PC-3 (cell line): ENCODE results near the gene MAPK8. TPM values are rescaled to one million over a fixed set of nuclear protein-coding genes. Genes with fewer than 3 reads are reported as not detected.
A peak's percentile ranks its signal among the peaks of the same experiment; 100 is the strongest.

Source experiments
- ATAC-seq: fragments of 200-7000 bp; cut with Tn5 transposase; 2 replicates; pipeline ENCODE4 v1.9.1; 2020; ENCODE audit warnings: mild to moderate bottlenecking, moderate library complexity
- BruUV-seq: library from RNA; stranded (reverse); fragments of 400-500 nt; replicated peaks from 2 replicates; lab custom pipeline; 2021; lab: Mats Ljungman, UMichigan
- CTCF ChIA-PET: fragments of 300-600 bp; sonication (Branson Sonifier 250); formaldehyde crosslinking; loops from one replicate; lab custom pipeline; 2022; ENCODE audit warnings: antibody characterized with exemption; lab: Charles Lee
- POLR2A ChIA-PET: fragments of 300-600 bp; sonication (Branson Sonifier 250); formaldehyde crosslinking; loops from one replicate; lab custom pipeline; 2022; ENCODE audit warnings: antibody characterized with exemption; ENCODE audit not compliant: unreplicated experiment; lab: Charles Lee
- DNase-seq: peaks from one replicate; pipeline ENCODE4 v3.0.0-alpha.2; 2015
- H2AFZ ChIP-seq: fragments of 300-600 bp; sonication (generic); 2 replicates; pipeline ENCODE4 v1.6.0; 2016; ENCODE audit warnings: antibody characterized with exemption, low read length
- H3F3A ChIP-seq: fragments of 300-600 bp; sonication (generic); one replicate; pipeline ENCODE4 v1.6.0; 2017; ENCODE audit warnings: antibody characterized with exemption, low read length, control low read depth, mild to moderate bottlenecking; ENCODE audit not compliant: unreplicated experiment
- H3K27ac ChIP-seq: fragments of 300-600 bp; sonication (generic); 2 replicates; pipeline ENCODE4 v1.5.1; 2016; ENCODE audit warnings: mild to moderate bottlenecking, low read length
- H3K27me3 ChIP-seq: fragments of 300-600 bp; sonication (generic); 2 replicates; pipeline ENCODE4 v1.6.1; 2016; ENCODE audit warnings: low read length, mixed read lengths
- H3K36me3 ChIP-seq: fragments of 300-600 bp; sonication (generic); 2 replicates; pipeline ENCODE4 v1.6.1; 2016; ENCODE audit warnings: low read depth, mixed run types, low read length, mixed read lengths
- H3K4me1 ChIP-seq: fragments of 300-600 bp; sonication (generic); 2 replicates; pipeline ENCODE4 v1.5.1; 2016; ENCODE audit warnings: low read length; ENCODE audit not compliant: insufficient read depth
- H3K4me2 ChIP-seq: fragments of 300-600 bp; sonication (generic); 2 replicates; pipeline ENCODE4 v1.6.0; 2016; ENCODE audit warnings: low read length
- H3K4me3 ChIP-seq: fragments of 300-600 bp; sonication (generic); 2 replicates; pipeline ENCODE4 v1.5.1; 2016; ENCODE audit warnings: mild to moderate bottlenecking, low read length, mixed read lengths
- H3K79me2 ChIP-seq: fragments of 300-600 bp; sonication (generic); 2 replicates; pipeline ENCODE4 v1.6.1; 2017; ENCODE audit warnings: low read length, mixed read lengths
- H3K9ac ChIP-seq: fragments of 300-600 bp; sonication (generic); 2 replicates; pipeline ENCODE4 v1.6.0; 2016; ENCODE audit warnings: mild to moderate bottlenecking, low read length
- H3K9me2 ChIP-seq: fragments of 300-600 bp; sonication (generic); replicated peaks from 2 replicates; pipeline ENCODE4 v1.6.1; 2016; ENCODE audit warnings: mixed run types, low read length, mixed read lengths
- H3K9me3 ChIP-seq: fragments of 300-600 bp; sonication (generic); 2 replicates; pipeline ENCODE4 v1.6.1; 2016; ENCODE audit warnings: low read length, mixed read lengths
- H4K20me1 ChIP-seq: fragments of 300-600 bp; sonication (generic); 2 replicates; pipeline ENCODE4 v1.6.1; 2016; ENCODE audit warnings: low read length, mixed read lengths
- CTCF ChIP-seq: fragments of 300-600 bp; sonication (generic); conservative IDR thresholded peaks from 2 replicates; pipeline ENCODE4 v1.5.1; 2017; ENCODE audit warnings: antibody characterized with exemption, low read depth, mild to moderate bottlenecking, low read length
- EZH2 ChIP-seq: fragments of 300-600 bp; sonication (generic); IDR thresholded peaks from one replicate; pipeline ENCODE4 v1.6.1; 2017; ENCODE audit warnings: antibody characterized with exemption, mild to moderate bottlenecking, low read length; ENCODE audit not compliant: unreplicated experiment
- EZH2phosphoT487 ChIP-seq: fragments of 300-600 bp; sonication (generic); IDR thresholded peaks from 2 replicates; pipeline ENCODE4 v1.6.1; 2018; ENCODE audit warnings: mild to moderate bottlenecking, antibody characterized with exemption, low read length, borderline replicate concordance
- intact Hi-C: fragments of 100-400 bp; cut with micrococcal nuclease; formaldehyde crosslinking; loops from 2 replicates; pipeline ENCODE4 v1.9.0; 2023
- total RNA-seq: library from RNA; depleted of rRNA; stranded (reverse); fragments of >200 nt; gene quantifications from 2 replicates; pipeline ENCODE4 v1.2.3, GENCODE V29; 2014

MAPK8 gene
- total RNA-seq, 1 experiment from 2014 or later = 26.6 TPM

GRCh38 chr10:48330269-48330668 lies 23.8 kb downstream of the MAPK8 start:
- no peak for TF ChIP-seq EZH2
- TF ChIP-seq CTCF = no peak
- TF ChIP-seq EZH2phosphoT487 = no peak

GRCh38 chr10:48331436-48331835 lies 25.0 kb downstream of the MAPK8 start:
- ATAC-seq = no peak
- no peaks in the 10 kb centered on the region for H3K9me3 ChIP-seq
- H2AFZ ChIP-seq = no peak overlapping the region
- peaks cover 6% of the 10 kb centered on the region for H3K4me1 ChIP-seq
- TF ChIP-seq EZH2 = no peak
- TF ChIP-seq CTCF = no peak
- TF ChIP-seq EZH2phosphoT487 = no peak
- no peak overlapping the region for H3K4me2 ChIP-seq
- no peak overlapping the region for H3K4me3 ChIP-seq
- no peak overlapping the region for H3K27ac ChIP-seq
- H3K9me2 ChIP-seq = no peaks in the 10 kb centered on the region
- ChIA-PET POLR2A (no interaction called here), CTCF (no interaction called here)
- H3K27me3 ChIP-seq = no peaks in the 10 kb centered on the region
- no peak overlapping the region for H3K9ac ChIP-seq
- no peaks in the 10 kb centered on the region for H3K36me3 ChIP-seq
- intact Hi-C loops = no loop called here
- H3K79me2 ChIP-seq = 0 out of 2 replicates have a peak, but pooled peaks cover 19% of the 10 kb centered on the region
- H4K20me1 ChIP-seq = no peaks in the 10 kb centered on the region
- no peak for DNase-seq
- H3F3A ChIP-seq = no peaks in the 10 kb centered on the region
- BruUV-seq = no TSS peak

More at GRCh38 chr10:48330269-48330668, 23.8 kb downstream of the MAPK8 start:
- ChIA-PET POLR2A (no interaction called here), CTCF (no interaction called here)
- no peak overlapping the region for H3K4me2 ChIP-seq
- no peak overlapping the region for H3K4me3 ChIP-seq
- no peaks in the 10 kb centered on the region for H4K20me1 ChIP-seq
- DNase-seq (no peak), ATAC-seq (no peak)
- no peaks in the 10 kb centered on the region for H3F3A ChIP-seq
- H3K27ac ChIP-seq = no peak overlapping the region
- H3K4me1 ChIP-seq = peaks cover 6% of the 10 kb centered on the region
- no peaks in the 10 kb centered on the region for H3K9me3 ChIP-seq
- H3K9ac ChIP-seq = no peak overlapping the region
- no peak overlapping the region for H2AFZ ChIP-seq
- no peaks in the 10 kb centered on the region for H3K27me3 ChIP-seq
- H3K36me3 ChIP-seq = no peaks in the 10 kb centered on the region
- BruUV-seq = no TSS peak
- intact Hi-C loops = no loop called here
- H3K9me2 ChIP-seq = no peaks in the 10 kb centered on the region
- peaks cover 29% of the 10 kb centered on the region for H3K79me2 ChIP-seq

- DNase-seq = peak; percentile 47
- H3K4me2 ChIP-seq = no peak overlapping the region
- H3K9ac ChIP-seq = no peak overlapping the region
- no peaks in the 10 kb centered on the region for H3K9me2 ChIP-seq
- H3K36me3 ChIP-seq = no peaks in the 10 kb centered on the region
- TF ChIP-seq EZH2phosphoT487 (no peak), CTCF (peak; percentile 20; the same call in 1 of the 2 replicates)
- no peaks in the 10 kb centered on the region for H4K20me1 ChIP-seq
- no peak overlapping the region for H3K27ac ChIP-seq
- H3F3A ChIP-seq = no peaks in the 10 kb centered on the region
- no TSS peak for BruUV-seq
- H3K79me2 ChIP-seq = 0 out of 2 replicates have a peak, but pooled peaks cover 11% of the 10 kb centered on the region
- H3K4me3 ChIP-seq = no peak overlapping the region
- no peaks in the 10 kb centered on the region for H3K9me3 ChIP-seq
- CTCF ChIA-PET = no interaction called here
- POLR2A ChIA-PET = no interaction called here
- H2AFZ ChIP-seq = no peak overlapping the region
- no peak for ATAC-seq
- H3K4me1 ChIP-seq = peaks cover 6% of the 10 kb centered on the region
- intact Hi-C loops = no loop called here
- no peaks in the 10 kb centered on the region for H3K27me3 ChIP-seq
These were observed 25.8 kb downstream of the MAPK8 start for GRCh38 chr10:48332166-48332870.
